NCI-H1105 (cell line): ENCODE results near the gene ABTB2.

Experiments
- DNase-seq: peaks from one replicate; lab custom pipeline; 2025; lab: John Stamatoyannopoulos, UW

Gene ABTB2

GRCh38 chr11:34148504-34149165 lies 209.2 kb downstream of the ABTB2 start:
- DNase-seq, result no peak

- no peak for DNase-seq
Observed at GRCh38 chr11:34147581-34147980, 210.2 kb downstream of the ABTB2 start.

GRCh38 chr11:34146866-34147265 lies 210.9 kb downstream of the ABTB2 start:
- DNase-seq, result no peak

GRCh38 chr11:34146411-34146810 lies 211.4 kb downstream of the ABTB2 start:
- no peak for DNase-seq

GRCh38 chr11:34145847-34146381 lies 211.9 kb downstream of the ABTB2 start:
- no peak for DNase-seq

GRCh38 chr11:34145073-34145472 lies 212.7 kb downstream of the ABTB2 start:
- DNase-seq, result no peak

GRCh38 chr11:34143048-34143447 lies 214.8 kb downstream of the ABTB2 start:
- DNase-seq, result no peak

- no peak for DNase-seq
Observed at GRCh38 chr11:34140149-34140548, 217.7 kb downstream of the ABTB2 start.

GRCh38 chr11:34139346-34139745 lies 218.5 kb downstream of the ABTB2 start:
- no peak for DNase-seq

GRCh38 chr11:34136420-34136819 lies 221.4 kb downstream of the ABTB2 start:
- no peak for DNase-seq

GRCh38 chr11:34135439-34135838 lies 222.4 kb downstream of the ABTB2 start:
- DNase-seq, result no peak

- no peak for DNase-seq
Observed at GRCh38 chr11:34134765-34135164, 223.0 kb downstream of the ABTB2 start.

GRCh38 chr11:34132261-34132965 lies 225.4 kb downstream of the ABTB2 start:
- DNase-seq, result no peak

GRCh38 chr11:34128824-34129223 lies 229.0 kb downstream of the ABTB2 start:
- DNase-seq, result no peak

GRCh38 chr11:34126959-34127848 lies 230.6 kb downstream of the ABTB2 start:
- DNase-seq, result no peak

- DNase-seq, result no peak
Observed at GRCh38 chr11:34124885-34125668, 232.7 kb downstream of the ABTB2 start.

GRCh38 chr11:34120651-34121050 lies 237.2 kb downstream of the ABTB2 start:
- DNase-seq, result no peak

GRCh38 chr11:34114471-34114870 lies 243.3 kb downstream of the ABTB2 start:
- DNase-seq, result no peak

- no peak for DNase-seq
Observed at GRCh38 chr11:34114014-34114413, 243.8 kb downstream of the ABTB2 start.

- no peak for DNase-seq
Observed at GRCh38 chr11:34111722-34112270, 246.0 kb downstream of the ABTB2 start.

GRCh38 chr11:34105957-34106504 lies 251.8 kb downstream of the ABTB2 start:
- no peak for DNase-seq
